ENCODE measurements around the gene BOLA2.
"Not testable (repeated sequence)": the region's sequence is repeated elsewhere in the genome, so short reads cannot be mapped to it uniquely, and the experiment has no call there.

GRCh38 chr16:29466904-29467303 is 12.8 kb upstream of the BOLA2 start:
- not testable (repeated sequence) for TF ChIP-seq YY1 (IDR thresholded peaks at IDR 0.05; ENCODE audit: insufficient read depth, insufficient read length); ZNF274 (IDR thresholded peaks at IDR 0.05; ENCODE audit: low read depth, low read length); SUZ12 (IDR thresholded peaks at IDR 0.05; ENCODE audit: extremely low read depth, insufficient read depth, insufficient read length)
